GM18499 (cell line): ENCODE data around the gene CEACAM20.
"Not testable (repeated sequence)": the region's sequence is repeated elsewhere in the genome, so short reads cannot be mapped to it uniquely, and the experiment has no call there.

ENCODE experiments used
- ATAC-seq: cut with Tn5 transposase; IDR thresholded peaks from one replicate; pipeline ENCODE4 v1.9.1; 2021; ENCODE audit warnings: moderate number of reproducible peaks; ENCODE audit not compliant: insufficient read depth, unreplicated experiment

CEACAM20 gene

DNA sequence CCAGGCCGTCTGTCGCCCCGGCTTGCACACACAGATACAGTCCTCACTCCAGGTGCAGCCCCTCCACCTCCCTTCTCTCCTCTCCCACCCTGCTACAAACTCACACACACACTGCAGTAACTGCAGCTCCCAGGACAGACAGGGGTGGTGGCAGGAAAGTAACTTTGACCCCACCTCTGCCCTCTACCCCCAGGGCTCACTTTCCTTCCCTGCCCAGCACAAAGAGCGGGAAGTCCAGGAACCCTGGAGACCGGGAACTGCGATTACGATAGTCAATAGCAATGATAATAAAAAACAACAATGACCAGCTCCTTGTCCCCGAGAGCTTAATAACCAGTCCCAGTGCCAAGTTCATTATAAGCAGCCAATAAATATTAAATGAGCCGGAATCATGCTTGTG is at the start of gene CEACAM20:
CEACAM20 (minus strand) TSS at position 140 of the 400 bp plus-strand sequence. CDS start 166 bp downstream, outside the sequence.
- ATAC-seq = no peak

DNA sequence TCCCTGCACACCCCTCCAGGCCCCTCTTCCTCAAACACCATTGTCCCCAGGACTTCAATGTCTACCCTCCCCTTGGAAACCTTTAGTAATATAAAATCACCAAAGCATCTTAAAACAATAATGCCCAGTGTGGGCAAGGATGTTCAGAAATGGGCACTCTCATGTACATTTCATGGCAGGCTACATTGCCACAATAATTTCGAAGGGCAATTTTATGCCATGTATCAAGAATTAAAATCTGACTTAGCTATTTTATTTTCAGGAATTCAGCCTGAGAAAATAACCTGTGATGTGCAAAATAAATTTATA is 48.0 kb upstream of the CEACAM20 start:
- ATAC-seq = no peak

DNA sequence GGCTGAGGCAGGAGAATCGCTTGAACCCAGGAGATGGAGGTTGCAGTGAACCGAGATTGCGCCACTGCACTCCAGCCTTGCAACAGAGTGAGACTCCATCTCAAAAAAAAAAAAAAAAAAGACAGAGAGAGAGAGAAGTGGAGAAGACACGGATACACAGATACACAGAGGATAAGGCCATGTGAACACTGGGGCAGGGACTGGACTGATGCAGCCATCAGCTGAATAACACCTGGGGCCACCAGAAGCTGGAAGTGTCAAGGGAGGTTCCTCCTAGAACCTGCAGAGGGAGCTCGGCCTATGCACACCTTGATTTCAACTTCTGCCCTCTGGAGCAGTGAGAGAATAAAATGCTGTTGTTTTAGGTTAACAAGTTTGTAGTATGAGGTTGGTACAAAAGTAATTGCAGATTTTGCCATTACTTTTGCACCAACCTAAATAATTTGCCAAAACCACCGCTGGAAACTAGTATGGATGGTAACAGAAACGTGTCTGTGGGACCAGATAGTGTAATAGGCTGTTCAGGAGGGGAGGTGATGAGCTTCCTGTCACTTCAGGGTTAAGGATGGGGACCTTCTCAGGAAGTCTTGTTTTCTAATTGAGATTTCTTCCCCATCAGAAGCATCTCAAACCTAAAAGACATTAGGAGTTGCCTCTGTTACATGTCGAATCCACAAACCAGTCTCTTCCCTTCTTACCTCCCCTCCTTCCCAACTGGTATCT is 47.5 kb upstream of the CEACAM20 start:
- no peak for ATAC-seq

DNA sequence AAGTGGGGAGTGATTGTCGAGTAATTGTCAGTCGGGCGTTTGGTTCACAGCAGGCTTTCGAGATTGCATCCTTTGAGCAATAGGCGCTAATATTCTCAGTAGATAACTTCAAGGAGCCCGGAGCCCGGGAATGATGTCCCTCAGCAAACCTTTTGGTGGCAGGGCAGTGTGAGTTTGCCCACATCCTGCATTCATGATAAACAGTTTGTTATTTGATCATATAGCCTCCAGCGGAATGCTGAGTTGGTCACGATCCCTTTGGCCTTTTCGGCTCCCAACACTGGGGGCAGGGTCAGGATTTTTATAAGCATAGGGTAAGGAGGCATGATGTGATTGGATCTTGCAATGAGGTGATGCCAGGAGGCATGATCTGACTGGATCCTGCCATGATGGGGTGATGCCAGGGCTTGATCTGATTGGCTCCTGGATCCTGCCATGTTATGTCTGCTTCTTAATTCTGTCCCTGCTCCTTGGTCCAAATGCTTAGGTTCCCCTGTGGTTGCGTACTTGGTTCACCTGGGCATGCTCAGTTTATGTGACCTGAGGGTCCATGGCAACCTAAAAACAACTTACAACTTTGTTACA is 45.7 kb upstream of the CEACAM20 start:
- ATAC-seq = no peak

DNA sequence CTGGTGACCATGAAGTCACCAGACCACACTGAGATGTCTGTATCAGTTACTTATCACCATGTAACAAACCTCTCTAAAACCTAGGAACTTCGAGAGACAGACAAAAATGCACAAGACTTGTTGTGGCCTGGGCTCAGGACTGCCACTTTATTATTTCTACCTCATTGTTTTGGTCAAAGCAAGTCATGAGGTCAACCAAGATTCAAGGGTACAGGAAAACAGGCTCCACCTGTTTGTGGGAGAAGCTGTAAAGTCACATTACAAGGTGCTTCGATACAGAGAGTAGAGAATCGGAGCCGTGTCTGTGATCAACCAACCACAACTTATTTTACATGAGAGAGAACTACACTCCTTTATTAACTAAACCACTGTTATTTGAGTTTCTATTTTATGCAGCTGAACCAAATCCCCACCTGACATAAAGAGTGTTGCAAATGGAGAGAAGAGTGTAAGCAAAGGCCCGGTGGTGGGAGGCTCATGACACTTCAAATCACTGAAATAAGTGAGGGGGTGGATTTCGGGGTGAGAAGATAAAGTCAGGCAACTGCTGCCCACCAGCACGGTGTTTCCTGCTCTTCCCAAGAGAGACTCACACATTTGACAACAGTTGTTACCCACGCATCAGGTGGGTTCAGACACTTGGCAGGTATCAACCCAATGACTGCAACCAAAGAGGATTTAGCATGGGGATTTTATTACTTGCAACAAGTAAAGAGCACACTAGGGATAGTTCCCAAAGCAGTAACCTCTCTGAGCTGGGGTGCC is 44.9 kb upstream of the CEACAM20 start:
- ATAC-seq = no peak

DNA sequence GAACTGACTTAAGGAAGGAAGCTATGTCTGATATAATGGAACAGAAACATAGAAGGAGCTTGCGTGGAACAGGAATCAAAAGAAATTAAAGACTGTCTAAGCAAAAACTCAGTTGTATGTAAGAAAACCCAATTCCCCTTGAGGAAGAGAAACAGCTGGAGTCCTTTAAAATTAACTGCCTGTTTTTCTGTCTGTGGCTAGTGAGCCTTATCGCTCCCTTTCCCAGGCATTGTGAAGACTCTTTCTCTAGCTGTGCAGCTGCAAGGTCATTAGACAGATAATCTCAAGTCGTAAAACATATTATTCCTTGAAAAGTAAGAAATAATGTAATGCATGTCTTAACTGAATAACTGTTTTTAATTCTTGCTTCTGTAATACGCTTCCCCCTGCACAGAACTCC is 44.2 kb upstream of the CEACAM20 start:
- no peak for ATAC-seq

DNA sequence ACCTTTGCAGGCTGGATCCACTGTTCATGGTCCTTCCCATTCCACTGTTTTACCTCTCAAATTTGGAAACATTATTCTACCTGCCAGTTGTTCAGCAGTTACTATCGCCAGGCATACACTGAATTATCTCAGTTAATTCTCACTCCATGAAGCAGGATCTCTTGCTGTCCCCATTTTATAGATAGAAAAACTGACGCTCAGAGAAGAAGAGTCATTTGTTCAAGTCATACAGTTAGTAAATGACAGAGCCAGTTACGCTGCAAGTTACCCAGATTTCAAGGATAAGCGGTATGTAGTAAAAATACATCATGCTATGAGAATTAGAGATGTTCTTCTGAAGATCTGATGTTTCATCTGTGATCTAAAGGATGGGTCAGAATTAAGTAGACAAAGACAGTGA is 43.7 kb upstream of the CEACAM20 start:
- no peak for ATAC-seq

DNA sequence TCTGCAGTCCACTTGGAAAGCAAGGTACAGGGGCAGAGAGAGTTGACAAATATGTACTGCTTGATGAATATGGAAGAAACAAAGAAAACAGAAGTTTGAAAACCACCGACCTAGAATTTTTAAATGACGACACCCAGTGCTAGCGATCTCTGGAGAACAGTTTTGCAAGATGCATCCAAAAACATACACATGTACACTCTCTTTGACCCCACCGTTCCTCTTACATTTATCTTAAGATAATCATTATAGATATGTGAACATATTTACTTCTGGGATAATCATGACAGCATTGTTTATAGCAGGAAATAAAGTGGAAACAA is 43.1 kb upstream of the CEACAM20 start:
- no peak for ATAC-seq

DNA sequence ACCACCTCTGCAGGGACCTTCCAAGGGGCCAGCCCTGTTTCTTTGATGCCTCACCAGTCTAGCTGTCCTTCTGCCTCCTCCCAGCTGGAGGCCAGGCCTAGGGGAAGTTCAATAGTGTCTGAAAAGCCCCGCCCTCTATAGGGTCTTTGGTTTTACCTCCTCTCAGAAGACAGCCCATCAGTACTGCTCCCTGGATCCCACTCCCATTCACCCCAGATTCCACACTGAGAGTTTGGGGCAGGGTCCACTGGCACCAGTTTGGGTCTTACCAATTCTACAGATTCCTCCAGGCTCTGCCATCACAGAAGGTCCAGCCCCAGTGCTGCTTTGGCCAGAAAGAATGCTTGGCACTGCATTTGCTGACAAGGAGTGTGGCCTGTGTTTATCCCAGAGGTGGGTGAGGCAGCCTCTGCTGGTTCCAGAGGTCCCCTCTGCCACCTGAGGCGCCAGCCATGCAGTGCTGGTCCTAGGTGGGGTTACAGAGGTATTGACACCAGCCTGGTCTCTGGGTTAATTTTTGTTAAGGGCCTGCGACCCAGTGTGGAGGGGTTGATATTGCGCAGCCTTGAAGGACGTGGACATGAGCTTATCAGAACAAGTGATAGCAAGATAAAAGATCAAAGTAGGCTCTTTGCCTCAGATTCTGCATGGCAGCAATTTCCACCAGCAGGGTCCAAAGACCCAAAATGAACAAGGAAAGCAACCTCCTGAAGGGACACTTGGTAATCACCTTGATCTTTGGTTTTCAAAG is 42.5 kb upstream of the CEACAM20 start:
- ATAC-seq = no peak

DNA sequence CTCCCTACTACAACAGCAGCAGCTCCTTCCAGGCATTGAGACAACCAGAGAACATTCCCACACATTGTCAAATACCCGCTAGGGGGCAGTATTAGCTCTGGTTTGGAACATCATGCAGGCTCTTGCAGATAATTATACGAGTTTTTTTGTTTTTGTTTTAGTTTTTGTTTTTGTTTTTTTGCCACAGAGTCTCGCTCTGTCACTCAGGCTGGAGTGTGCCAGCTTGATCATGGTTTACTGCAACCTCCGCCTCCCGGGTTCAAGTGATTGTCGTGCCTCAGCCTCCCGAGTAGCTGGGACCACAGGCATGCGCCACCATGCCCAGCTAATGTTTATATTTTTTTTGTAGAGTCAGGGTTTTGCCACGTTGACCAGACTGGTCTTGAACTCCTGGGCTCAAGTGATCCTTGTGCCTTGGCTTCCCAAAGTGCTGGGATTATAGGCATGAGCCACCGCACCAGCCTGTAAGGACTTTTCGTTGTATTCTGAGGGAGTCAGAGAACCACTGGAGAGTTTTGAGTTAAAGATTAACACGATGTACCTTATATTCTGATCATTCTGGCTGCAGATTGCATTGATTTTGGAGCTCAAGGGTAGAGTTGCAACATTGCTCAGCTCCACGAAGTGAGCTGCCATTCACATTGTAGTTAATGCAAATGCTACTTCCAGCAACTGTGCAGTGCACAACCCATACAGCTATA is 41.7 kb upstream of the CEACAM20 start:
- no peak for ATAC-seq

DNA sequence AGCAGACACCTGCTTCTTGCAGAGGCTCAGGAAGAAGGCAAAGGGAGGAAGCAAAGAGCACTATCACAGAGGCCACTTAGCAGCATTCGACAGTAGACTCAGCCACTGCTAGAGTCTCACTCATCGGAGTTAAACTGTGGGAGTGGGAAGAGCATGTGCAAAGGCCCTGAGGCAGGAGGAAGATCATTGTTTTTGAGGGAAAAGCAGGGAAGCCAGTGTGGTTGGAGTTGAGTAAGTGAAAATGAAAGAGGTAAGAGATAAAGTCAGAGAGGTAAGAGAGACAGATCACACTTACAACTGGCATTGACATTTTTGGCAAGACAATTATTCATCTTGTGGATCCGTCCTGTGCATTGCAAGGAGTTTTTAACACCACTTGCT is 41.1 kb upstream of the CEACAM20 start:
- ATAC-seq = no peak

DNA sequence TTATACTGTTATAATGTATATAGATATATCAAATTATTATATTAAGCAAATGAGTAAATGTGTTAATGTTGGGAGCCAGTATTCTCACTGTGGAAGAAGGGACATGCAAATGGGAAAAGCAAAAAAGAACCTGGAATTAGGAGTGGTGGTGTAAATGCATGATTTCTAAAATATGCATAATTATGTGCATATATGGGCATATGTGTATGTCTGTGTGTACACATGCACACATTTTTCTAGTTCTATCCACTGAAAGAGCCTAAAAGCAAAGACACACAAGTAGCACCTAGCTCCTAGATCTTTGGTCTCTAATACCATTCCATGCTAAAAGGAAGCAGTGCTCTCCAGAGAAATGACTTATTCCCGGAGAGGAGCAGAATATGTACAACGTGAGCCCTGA is 38.3 kb upstream of the CEACAM20 start:
- ATAC-seq = no peak

DNA sequence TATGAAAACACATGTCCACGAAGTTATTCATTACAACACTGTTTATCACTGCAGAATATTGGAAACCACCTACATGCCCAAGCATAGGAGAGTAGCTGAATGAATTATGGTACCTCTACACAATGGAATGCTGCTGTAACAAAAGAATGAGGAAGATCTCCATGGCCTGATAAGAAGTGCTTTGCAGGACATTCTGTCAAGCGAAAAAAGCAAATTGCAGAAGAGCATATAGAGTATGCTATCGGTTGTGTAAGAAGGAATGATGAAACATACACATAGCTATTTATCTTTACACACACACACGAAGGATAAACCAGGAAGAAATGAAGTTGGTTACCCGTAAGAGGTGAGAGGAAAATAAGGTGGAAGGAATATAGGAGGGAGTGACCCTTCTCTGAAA is 37.5 kb upstream of the CEACAM20 start:
- no peak for ATAC-seq

DNA sequence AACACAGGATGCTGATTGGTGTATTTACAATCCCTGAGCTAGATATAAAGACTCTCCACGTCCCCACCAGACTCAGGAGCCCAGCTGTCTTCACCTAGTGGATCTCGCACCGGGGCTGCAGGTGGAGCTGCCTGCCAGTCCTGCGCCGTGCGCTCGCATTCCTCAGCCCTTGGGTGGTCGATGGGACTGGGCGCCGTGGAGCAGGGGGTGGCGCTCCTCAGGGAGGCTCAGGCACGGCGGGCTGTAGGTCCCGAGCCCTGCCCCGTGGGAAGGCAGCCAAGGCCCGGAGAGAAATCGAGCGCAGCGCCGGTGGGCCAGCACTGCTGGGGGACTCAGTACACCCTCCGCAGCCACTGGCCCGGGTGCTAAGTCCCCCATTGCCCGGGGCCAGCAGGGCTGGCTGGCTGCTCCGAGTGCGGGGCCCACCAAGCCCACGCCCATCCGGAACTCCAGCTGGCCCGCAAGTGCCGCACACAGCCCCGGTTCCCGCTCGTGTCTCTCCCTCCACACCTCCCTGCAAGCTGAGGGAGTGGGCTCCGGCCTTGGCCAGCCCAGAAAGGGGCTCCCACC is 33.7 kb upstream of the CEACAM20 start:
- ATAC-seq = not testable (repeated sequence)

DNA sequence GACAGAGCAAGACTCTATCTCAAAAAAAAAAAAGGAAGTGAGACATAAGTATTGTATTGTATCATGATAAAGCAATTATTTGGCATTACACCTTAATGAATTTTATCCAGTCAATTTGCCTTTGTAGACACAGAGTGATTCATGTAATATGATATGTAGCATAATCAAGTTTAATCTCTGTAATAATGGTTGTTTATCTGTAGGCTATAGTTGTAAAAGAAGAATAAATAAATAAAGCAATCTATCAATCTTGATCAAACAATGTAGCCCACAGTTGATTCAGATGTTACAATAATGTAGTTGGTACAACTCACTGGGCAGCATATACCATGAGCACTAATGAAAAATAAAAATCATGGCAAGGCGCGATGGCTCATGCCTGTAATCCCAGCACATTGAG is 28.5 kb upstream of the CEACAM20 start:
- no peak for ATAC-seq

DNA sequence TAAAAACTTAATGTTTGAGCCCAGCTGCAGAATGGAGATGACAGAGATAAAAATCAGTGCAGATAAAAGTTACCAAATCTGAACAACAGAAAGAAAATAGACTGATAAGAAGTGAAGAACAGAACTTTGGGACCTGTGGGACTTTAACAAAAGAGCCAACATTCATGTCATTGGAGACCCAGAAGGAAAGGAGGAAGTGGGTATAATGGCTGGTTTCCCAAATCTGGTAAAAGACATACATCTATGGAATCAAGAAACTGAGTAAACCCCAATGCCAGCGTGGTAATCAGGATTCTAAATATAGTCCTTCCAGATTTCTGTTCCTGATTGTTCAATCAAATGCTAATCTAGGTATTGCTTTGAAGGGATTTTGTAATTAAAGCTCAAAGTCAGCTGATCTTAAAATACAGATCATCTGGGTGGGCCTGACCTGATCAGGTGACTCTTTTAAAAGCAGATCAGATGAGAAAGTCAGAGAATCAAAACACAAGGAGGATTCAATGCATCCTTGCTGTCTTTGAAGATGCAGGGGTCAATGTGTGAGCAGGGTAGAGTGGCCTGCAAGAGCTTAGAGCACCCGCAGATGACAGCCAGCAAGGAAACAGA is 25.3 kb upstream of the CEACAM20 start:
- no peak for ATAC-seq

DNA sequence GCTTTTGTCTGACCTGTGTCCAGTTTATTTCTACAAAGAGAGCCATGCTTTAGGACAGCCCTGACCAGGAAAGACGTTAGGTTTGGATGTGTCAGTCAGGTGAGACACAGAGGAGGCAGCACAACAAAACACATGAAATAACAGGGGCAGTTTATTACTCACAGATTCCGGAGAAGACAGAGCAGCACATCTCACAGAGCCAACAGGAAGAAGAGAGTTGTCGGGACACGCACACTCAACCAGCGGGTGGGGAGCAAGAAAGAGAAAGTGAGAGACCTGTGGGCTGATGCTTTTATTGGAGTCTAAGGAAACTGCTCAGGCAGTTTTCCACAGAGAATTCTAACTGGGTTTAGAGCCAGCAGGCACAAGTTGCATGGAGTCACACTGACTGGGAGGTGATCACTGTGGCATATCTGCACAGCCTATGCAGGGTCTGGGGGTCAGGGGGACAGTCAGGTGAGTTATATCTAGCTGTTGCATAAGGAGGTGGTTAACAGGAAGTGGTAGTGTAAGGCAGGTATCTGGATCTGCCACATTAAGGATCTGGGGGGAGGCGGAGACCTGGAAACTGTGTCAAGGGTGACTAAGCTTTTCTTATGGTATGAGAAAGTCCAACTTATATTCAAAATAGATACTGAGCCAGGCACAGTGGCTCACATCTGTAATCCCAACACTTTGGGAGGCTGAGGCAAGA is 24.1 kb upstream of the CEACAM20 start:
- no peak for ATAC-seq

DNA sequence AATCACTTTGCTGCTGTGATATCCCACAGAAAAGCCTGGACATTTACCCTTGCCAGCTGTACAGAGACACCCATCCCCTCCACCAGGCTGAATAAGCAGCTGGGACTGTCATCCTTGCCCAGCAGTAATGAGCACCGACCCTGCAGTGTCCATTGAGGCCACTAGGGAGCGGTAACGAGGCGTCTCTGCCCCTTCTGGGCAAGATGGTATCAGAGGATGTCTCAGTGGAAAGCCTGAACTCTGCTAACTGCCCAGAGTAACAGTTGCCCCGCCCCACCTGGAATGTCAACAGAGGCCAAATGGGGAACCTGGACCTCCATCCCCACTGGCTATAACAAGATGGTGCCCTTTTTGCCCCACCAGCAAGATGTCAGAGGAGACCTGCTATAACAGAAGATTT is 22.8 kb upstream of the CEACAM20 start:
- ATAC-seq = no peak

DNA sequence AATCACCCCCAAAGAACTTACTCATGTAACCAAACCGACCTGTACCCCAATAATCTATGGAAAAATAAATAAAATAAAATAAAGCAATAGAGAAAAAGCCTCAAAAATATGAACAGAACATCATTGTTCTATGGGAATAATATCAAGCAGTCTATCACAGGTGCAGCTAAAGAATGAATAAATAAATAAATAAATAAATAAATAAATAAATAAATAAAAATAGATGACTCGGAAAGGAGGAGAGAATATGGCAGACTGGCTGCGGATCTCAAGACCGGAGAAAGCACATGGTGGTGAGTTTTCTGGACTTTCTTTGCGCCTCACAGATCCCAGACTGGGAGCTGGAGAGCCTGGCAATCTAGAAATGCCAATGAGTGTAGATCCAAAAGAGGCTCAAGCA is 22.4 kb upstream of the CEACAM20 start:
- no peak for ATAC-seq
